ENCODE measurements around the gene EFCAB8.

GRCh38 chr20:32861446-32861845, 2.7 kb downstream of the EFCAB8 start:
- TF ChIP-seq EZH2 (optimal IDR thresholded peaks at IDR 0.05; ENCODE audit: low read depth, low read length) (no peak), CTCF (IDR thresholded peaks at IDR 0.05; ENCODE audit: low read length) (no peak), EZH2phosphoT487 (IDR thresholded peaks at IDR 0.05; ENCODE audit: low read length) (no peak)
